Memory B cell (primary cell): ENCODE measurements around the gene SLC25A11.
A peak's percentile ranks its signal among the peaks of the same experiment; 100 is the strongest.

Source experiments
- ATAC-seq: fragments of 150-1000 bp; cut with Tn5 transposase; 2 replicates; pipeline ENCODE4 v1.10.0; 2021; ENCODE audit warnings: low read depth, mild to moderate bottlenecking, moderate library complexity
- DNase-seq, 2 donors: peaks; one replicate each; pipeline ENCODE4 v3.0.0; 2022; ENCODE audit warnings: low spot score in 2 of 2
- H3K27ac Mint-ChIP-seq: one replicate; pipeline ENCODE4 v1.8.0; 2022; ENCODE audit warnings: mild to moderate bottlenecking, moderate library complexity, mixed read lengths
- H3K27me3 Mint-ChIP-seq: one replicate; pipeline ENCODE4 v1.8.0; 2022; ENCODE audit warnings: mixed read lengths
- H3K36me3 Mint-ChIP-seq: one replicate; pipeline ENCODE4 v1.8.0; 2022; ENCODE audit warnings: mild to moderate bottlenecking, mixed read lengths
- H3K4me1 Mint-ChIP-seq: one replicate; pipeline ENCODE4 v1.8.0; 2022; ENCODE audit warnings: mixed read lengths
- H3K4me3 Mint-ChIP-seq: one replicate; pipeline ENCODE4 v1.8.0; 2022; ENCODE audit warnings: mild to moderate bottlenecking, moderate library complexity, mixed read lengths
- H3K9me3 Mint-ChIP-seq: one replicate; pipeline ENCODE4 v1.8.0; 2022; ENCODE audit warnings: mixed read lengths

The SLC25A11 gene

DNA sequence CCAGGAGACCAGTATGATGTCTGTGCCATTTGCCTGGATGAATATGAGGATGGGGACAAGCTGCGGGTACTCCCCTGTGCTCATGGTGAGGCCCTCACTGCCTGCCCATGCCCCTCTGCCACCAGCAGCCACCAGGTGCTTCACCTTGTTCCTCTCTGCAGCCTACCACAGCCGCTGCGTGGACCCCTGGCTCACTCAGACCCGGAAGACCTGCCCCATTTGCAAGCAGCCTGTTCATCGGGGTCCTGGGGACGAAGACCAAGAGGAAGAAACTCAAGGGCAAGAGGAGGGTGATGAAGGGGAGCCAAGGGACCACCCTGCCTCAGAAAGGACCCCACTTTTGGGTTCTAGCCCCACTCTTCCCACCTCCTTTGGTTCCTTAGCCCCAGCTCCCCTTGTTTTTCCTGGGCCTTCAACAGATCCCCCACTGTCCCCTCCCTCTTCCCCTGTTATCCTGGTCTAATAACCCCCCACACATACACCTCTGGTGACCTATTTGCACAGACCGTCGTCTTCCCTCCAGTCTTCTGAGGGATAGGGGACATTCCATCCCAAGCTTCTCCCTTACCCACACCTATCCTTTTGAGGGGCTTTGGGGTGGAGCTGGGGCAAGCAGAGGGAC is 4.8 kb upstream of the SLC25A11 start:
- peaks cover 61% of the 10 kb centered on the region for H3K4me1 Mint-ChIP-seq
- DNase-seq, result no peak

DNA sequence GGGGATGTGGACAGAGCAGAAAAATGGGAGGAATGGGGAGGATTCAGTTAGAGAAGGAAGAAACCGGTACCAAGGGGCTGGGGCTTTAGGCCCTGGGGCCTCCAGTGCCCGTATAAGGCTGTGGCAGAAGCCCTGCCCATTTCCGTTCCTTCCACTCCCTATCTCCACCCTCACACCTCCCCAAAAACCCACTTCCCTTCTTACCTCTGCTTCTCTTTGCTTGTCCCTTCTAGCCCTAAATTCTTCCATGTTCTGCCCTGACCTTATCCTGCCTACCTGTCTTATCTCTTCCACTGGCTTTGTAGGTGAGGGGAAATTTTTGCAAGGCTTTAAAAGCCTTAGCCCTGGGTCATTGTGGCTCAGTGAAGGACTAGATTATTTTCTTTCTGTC is 4.3 kb upstream of the SLC25A11 start:
- Mint-ChIP-seq H3K27ac (peak overlapping the region; percentile 93), H3K27me3 (no peaks in the 10 kb centered on the region), H3K36me3 (peaks cover 27% of the 10 kb centered on the region), H3K4me3 (peak overlapping the region; percentile 99), H3K9me3 (no peaks in the 10 kb centered on the region), H3K4me1 (peaks cover 63% of the 10 kb centered on the region)
- DNase-seq (no peak), ATAC-seq (no peak)

More for the DNA sequence above, 4.8 kb upstream of the SLC25A11 start:
- peaks cover 27% of the 10 kb centered on the region for H3K36me3 Mint-ChIP-seq
- no peaks in the 10 kb centered on the region for H3K27me3 Mint-ChIP-seq
- H3K4me3 Mint-ChIP-seq, result peak overlapping the region; percentile 99
- ATAC-seq, result no peak
- peak overlapping the region; percentile 93 for H3K27ac Mint-ChIP-seq
- no peaks in the 10 kb centered on the region for H3K9me3 Mint-ChIP-seq

DNA sequence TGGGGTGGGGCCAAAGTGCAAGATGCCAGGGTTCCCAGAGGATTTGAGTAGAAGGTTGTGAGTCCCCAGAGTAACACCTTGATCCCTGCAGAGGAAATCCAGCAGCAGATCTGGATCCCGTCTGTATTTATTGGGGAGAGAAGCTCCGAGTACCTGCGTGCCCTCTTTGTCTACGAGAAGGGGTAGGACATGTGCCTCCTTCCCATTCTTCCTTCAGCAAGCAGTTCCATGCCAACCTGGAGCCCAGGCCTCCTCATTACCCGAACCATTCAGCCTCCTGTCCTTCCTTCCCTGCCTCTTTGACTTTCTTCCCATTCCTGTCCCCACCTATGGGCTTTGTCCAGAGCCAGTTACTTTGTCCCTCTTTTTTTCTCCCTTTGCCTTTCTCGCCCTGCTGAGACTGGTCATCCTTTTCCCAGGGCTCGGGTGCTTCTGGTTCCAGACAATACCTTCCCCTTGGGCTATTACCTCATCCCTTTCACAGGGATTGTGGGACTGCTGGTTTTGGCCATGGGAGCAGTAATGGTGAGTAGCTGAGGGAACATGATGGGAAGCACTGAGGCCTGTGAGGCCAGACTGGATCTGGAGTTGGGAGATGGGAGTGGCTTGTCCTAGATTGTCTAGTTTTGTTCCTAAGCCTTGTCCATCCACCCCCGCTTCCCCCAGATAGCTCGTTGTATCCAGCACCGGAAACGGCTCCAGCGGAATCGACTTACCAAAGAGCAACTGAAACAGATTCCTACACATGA is 3.1 kb upstream of the SLC25A11 start:
- ATAC-seq, result no peak
- H3K4me3 Mint-ChIP-seq, result peak overlapping the region; percentile 7
- H3K27me3 Mint-ChIP-seq, result no peaks in the 10 kb centered on the region
- no peak for DNase-seq
- H3K36me3 Mint-ChIP-seq, result peaks cover 29% of the 10 kb centered on the region
- H3K9me3 Mint-ChIP-seq, result no peaks in the 10 kb centered on the region
- peaks cover 69% of the 10 kb centered on the region for H3K4me1 Mint-ChIP-seq
- peak overlapping the region; percentile 37 for H3K27ac Mint-ChIP-seq

DNA sequence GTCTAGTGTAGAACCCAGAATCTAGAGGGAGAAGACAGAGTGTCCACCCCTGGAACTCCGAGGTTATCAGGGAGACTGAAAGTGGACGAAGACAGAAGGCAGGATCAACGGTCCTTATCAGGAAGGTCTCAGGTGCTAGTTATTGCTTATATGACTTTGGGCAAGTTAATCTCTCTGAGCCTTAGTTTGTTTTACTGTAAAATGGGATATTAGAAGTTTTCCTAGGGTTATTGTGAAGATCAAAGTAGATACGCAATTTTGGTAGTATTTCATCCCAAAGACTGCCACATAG is 1.4 kb upstream of the SLC25A11 start:
- peaks cover 62% of the 10 kb centered on the region for H3K4me1 Mint-ChIP-seq
- H3K27ac Mint-ChIP-seq, result peak overlapping the region; percentile 92
- H3K36me3 Mint-ChIP-seq, result peaks cover 23% of the 10 kb centered on the region
- DNase-seq (no peak), ATAC-seq (no peak)
- H3K27me3 Mint-ChIP-seq, result no peaks in the 10 kb centered on the region
- no peaks in the 10 kb centered on the region for H3K9me3 Mint-ChIP-seq
- H3K4me3 Mint-ChIP-seq, result peak overlapping the region; percentile 90

DNA sequence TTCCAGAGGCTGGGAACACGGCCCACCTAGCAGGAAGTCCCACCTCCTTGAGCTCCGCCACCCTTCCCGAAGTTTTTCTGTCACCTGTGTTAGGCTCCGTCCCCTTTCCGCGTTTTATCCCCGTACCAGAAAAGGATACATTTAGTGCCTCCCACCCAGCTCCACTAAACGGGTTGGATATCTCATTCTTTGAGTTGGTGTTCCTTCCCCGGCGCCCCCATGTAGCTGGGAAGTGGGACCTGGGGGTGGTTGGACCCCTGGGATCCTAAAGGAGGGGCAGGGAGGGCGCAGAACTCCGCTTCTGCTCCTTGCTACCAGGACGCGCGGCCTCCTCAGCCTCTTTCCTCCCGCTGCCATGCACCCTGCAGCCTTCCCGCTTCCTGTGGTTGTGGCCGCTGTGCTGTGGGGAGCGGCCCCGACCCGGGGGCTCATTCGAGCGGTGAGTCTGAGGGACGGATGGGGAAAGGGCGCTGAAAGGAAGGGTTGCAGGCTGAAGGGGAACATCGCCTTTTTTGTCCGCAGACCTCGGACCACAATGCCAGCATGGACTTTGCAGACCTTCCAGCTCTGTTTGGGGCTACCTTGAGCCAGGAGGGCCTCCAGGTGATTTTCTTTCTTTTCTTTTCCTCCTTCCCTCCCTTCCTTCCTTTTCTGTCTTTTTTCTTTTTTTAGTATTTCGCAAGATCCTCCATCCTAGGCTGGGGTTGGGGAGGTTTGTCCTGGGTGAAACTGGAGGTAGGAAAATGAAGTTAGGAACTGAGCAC is 891 bp upstream of the SLC25A11 start:
- peaks cover 62% of the 10 kb centered on the region for H3K4me1 Mint-ChIP-seq
- no peak for ATAC-seq
- H3K27ac Mint-ChIP-seq, result peak overlapping the region; percentile 92
- no peaks in the 10 kb centered on the region for H3K9me3 Mint-ChIP-seq
- H3K36me3 Mint-ChIP-seq, result peaks cover 22% of the 10 kb centered on the region
- peak overlapping the region; percentile 90 for H3K4me3 Mint-ChIP-seq
- no peak for DNase-seq
- H3K27me3 Mint-ChIP-seq, result no peaks in the 10 kb centered on the region

DNA sequence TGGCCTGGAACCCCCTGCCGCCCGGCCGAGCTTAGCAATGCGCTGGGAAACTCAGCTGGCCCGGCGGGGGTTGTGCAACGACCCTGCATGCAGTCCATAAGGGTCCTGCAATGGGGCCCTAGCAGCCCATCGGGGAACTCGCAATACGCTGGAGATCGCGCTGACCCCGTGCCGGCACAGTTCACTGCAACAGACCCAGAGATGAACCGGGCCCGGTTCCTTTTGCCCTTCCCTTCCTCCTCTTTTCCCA is 375 bp downstream of the SLC25A11 start:
- ATAC-seq (peak; percentile 1), DNase-seq (no peak)
- no peaks in the 10 kb centered on the region for H3K27me3 Mint-ChIP-seq
- H3K4me3 Mint-ChIP-seq, result peak overlapping the region; percentile 90
- no peaks in the 10 kb centered on the region for H3K9me3 Mint-ChIP-seq
- H3K27ac Mint-ChIP-seq, result peak overlapping the region; percentile 92
- H3K36me3 Mint-ChIP-seq, result peaks cover 14% of the 10 kb centered on the region
- H3K4me1 Mint-ChIP-seq, result peaks cover 52% of the 10 kb centered on the region

DNA sequence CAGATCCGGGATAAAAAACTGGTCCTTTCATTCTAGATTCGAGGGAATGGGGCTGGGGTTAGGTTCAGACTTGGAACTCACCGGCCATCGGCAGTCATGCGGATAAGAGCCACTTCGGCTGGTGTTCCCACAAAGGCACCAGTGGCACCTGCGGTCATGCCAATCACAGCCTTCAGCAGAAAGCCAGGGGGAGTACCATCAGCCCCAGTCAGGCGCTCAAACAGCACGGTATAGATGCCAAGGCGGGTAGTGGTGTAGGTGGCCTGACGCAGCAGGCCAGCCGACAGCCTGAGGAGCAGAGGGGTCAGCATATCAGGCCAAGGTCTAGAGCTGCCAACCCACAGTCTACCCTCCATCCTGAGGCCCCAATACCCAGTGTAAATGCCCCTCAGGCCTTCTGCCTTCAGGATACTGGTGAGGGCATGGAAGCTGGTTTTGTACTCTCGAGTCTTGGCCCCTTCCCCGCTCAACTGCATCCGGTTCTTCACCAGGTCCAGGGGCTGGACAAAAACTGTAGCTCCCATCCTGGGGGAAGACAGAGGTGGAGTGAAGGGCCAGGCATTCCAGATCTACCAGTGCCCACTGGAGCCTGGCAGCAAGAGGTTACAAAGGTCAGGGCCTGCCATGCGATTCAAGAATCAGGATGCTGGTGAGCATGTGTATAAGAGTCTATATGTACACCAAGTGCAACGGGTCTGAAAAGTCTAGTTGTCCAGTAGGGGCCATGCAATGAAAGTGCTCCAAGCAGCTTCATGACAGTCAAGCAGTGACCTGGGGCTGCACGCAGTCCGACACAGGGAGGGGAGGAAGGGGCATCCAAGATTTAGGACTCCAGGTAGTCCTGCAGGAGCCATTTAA is 929 bp downstream of the SLC25A11 start:
- H3K4me1 Mint-ChIP-seq, result peaks cover 52% of the 10 kb centered on the region

DNA sequence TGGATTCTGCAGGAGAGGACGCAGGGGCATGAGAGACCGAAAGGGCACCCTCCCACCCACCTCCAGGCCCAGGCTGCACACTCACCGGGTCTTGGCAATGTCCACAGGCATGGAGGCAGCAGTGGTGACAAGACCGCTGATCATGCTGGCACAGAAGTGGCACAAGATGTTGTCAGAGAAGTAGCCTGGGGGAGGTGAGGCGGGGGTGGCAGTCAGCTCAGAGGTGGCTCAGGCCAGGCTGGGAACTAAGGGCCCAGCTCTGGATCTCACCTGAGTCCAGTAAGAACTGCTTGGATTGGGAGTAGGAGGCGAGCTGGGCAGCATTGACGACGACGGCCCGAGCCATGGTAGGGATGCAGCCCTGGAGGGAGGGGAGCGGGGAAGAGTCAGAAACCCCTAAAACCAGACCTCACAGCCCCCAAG is 1.8 kb downstream of the SLC25A11 start:
- peaks cover 10% of the 10 kb centered on the region for H3K36me3 Mint-ChIP-seq
- H3K4me3 Mint-ChIP-seq, result peak overlapping the region; percentile 90
- no peaks in the 10 kb centered on the region for H3K27me3 Mint-ChIP-seq
- H3K27ac Mint-ChIP-seq, result no peak overlapping the region
- DNase-seq, result no peak
- no peaks in the 10 kb centered on the region for H3K9me3 Mint-ChIP-seq
- H3K4me1 Mint-ChIP-seq, result peaks cover 47% of the 10 kb centered on the region
- no peak for ATAC-seq

More for the DNA sequence above, 929 bp downstream of the SLC25A11 start:
- DNase-seq (no peak), ATAC-seq (no peak)
- H3K9me3 Mint-ChIP-seq, result no peaks in the 10 kb centered on the region
- peak overlapping the region; percentile 90 for H3K4me3 Mint-ChIP-seq
- H3K36me3 Mint-ChIP-seq, result peaks cover 10% of the 10 kb centered on the region
- H3K27me3 Mint-ChIP-seq, result no peaks in the 10 kb centered on the region
- H3K27ac Mint-ChIP-seq, result peak overlapping the region; percentile 92

DNA sequence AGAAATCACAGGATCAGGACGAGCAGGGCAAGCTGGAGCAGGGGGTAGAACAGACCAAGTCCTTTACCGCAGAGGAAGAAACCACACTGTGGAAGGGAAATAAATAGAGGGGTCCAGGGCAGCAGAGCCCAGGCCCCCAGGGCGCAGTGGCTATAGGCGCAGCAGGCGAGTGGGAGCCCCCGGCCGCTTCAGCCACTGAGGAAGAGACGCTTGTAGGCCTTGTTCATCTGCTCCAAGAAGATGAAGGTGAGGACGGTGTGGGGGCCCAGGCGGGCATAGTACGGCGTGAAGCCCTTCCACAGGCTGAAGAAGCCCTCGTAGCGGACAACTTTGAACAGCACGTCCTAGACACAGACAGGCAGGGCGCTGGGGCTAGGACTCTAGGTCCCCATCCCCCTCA is 2.3 kb downstream of the SLC25A11 start:
- H3K9me3 Mint-ChIP-seq, result no peaks in the 10 kb centered on the region
- ATAC-seq (no peak), DNase-seq (no peak)
- H3K27me3 Mint-ChIP-seq, result no peaks in the 10 kb centered on the region
- H3K36me3 Mint-ChIP-seq, result peaks cover 10% of the 10 kb centered on the region
- no peak overlapping the region for H3K4me3 Mint-ChIP-seq
- H3K27ac Mint-ChIP-seq, result no peak overlapping the region
- peaks cover 44% of the 10 kb centered on the region for H3K4me1 Mint-ChIP-seq

DNA sequence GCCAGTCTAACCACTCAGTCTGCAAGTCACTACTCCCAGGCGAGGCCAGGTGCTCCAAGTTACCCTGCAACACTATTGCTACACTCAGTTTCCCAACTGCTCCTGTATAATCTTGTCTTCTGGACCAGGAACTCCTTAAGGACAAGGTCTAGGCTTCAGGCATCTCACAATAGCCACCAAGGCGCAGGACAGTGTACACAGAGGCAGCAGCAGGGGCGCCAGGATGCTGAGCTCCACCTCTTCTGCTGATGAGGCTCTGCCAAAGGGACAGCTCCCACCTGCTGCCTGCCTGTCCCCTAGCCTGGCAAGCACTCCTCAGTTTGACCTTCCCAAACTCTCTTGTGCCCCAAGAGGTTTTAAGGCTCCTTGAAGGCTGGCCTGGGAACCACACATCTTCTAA is 3.4 kb downstream of the SLC25A11 start:
- peaks cover 2% of the 10 kb centered on the region for H3K36me3 Mint-ChIP-seq
- H3K4me1 Mint-ChIP-seq, result peaks cover 37% of the 10 kb centered on the region
- no peak overlapping the region for H3K27ac Mint-ChIP-seq

DNA sequence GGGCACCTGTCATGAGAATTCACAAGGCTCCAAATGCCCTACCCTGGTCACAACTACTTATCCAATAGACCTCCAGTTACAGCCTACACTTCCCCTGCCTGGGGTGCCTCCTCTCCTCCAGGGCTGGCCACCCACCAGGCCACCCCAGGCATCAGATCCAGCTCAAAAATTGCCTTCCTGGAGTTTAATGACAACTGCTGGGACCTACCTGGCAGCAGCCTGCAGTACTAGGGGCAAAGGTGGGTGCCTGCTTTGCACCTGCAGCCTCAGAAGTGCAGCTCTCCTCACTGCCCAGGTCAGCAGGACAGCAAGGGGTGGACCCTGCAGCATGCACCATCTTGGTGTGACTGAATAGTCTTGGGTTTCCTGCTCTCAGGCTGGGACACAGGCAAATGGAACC is 4.2 kb downstream of the SLC25A11 start:
- Mint-ChIP-seq H3K4me1 (peaks cover 34% of the 10 kb centered on the region), H3K27me3 (no peaks in the 10 kb centered on the region), H3K36me3 (peaks cover 5% of the 10 kb centered on the region), H3K27ac (no peak overlapping the region), H3K4me3 (no peak overlapping the region), H3K9me3 (no peaks in the 10 kb centered on the region)
- ATAC-seq (no peak), DNase-seq (no peak)

More for the DNA sequence above, 3.4 kb downstream of the SLC25A11 start:
- H3K4me3 Mint-ChIP-seq, result no peak overlapping the region
- DNase-seq, result no peak
- H3K9me3 Mint-ChIP-seq, result no peaks in the 10 kb centered on the region
- no peaks in the 10 kb centered on the region for H3K27me3 Mint-ChIP-seq
- no peak for ATAC-seq

DNA sequence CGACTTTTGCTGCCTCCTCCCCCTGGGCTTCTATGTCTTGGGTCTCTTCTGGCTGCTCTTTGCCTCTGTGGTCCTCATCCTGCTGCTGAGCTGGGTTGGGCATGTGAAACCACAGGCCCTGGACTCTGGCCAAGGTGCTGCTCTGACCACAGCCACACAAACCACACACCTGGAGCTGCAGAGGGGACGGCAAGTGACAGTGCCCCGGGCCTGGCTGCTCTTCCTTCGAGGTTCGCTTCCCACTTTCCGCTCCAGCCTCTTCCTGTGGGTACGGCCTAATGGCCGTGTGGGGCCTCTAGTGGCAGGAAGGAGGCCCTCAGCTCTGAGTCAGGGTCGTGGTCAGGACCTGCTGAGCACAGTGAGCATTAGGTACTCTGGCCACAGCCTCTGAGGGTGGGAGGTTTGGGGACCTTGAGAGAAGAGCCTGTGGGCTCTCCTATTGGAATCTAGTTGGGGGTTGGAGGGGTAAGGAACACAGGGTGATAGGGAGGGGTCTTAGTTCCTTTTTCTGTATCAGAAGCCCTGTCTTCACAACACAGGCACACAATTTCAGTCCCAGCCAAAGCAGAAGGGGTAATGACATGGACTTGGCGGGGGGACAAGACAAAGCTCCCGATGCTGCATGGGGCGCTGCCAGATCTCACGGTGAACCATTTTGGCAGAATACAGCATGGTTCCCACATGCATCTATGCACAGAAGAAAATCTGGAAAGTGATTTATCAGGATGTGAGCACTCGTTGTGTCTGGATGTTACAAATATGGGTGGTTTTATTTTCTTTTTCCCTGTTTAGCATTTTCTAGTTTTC is 5.5 kb downstream of the SLC25A11 start:
- no peak for DNase-seq
- H3K4me3 Mint-ChIP-seq, result no peak overlapping the region
- no peak overlapping the region for H3K27ac Mint-ChIP-seq
- peaks cover 30% of the 10 kb centered on the region for H3K4me1 Mint-ChIP-seq
- H3K27me3 Mint-ChIP-seq, result no peaks in the 10 kb centered on the region
- no peak for ATAC-seq
- peaks cover 7% of the 10 kb centered on the region for H3K36me3 Mint-ChIP-seq
- no peaks in the 10 kb centered on the region for H3K9me3 Mint-ChIP-seq

DNA sequence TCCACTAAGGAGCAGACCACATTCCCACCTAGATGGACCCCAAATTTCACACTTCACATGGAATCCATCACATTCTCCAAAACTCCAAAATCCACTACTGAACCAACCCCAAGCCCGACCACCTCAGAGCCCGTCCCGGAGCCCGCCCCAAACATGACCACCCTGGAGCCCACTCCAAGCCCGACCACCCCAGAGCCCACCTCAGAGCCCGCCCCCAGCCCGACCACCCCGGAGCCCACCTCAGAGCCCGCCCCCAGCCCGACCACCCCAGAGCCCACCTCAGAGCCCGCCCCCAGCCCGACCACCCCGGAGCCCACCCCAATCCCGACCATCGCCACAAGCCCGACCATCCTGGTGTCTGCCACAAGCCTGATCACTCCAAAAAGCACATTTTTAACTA is 6.2 kb downstream of the SLC25A11 start:
- peaks cover 25% of the 10 kb centered on the region for H3K4me1 Mint-ChIP-seq

More for the DNA sequence above, 6.2 kb downstream of the SLC25A11 start:
- Mint-ChIP-seq H3K36me3 (peaks cover 7% of the 10 kb centered on the region), H3K27ac (no peak overlapping the region), H3K9me3 (no peaks in the 10 kb centered on the region), H3K27me3 (no peaks in the 10 kb centered on the region), H3K4me3 (no peak overlapping the region)
- DNase-seq (no peak), ATAC-seq (no peak)
